HEK293 (cell line): ENCODE results near the gene KCNMA1.

Experiments used
- CTCF ChIA-PET: fragments of 350-600 bp; formaldehyde crosslinking; extraction: SDS; loops from one replicate; lab custom pipeline; 2021; ENCODE audit warnings: antibody characterized with exemption; lab: Yijun Ruan, JAX
- POLR2A ChIA-PET: fragments of 300-600 bp; formaldehyde crosslinking; extraction: SDS; loops from one replicate; lab custom pipeline; 2020; ENCODE audit warnings: antibody characterized with exemption, inconsistent platforms; lab: Yijun Ruan, JAX
- H3K27ac ChIP-seq: fragments of 200-500 bp; sonication (Bioruptor generic); 2 replicates; pipeline ENCODE4 v1.5.1; 2014; ENCODE audit warnings: low read depth, low read length, control low read depth, inconsistent platforms; ENCODE audit errors: extremely low read depth
- H3K36me3 ChIP-seq, 2 experiments: fragments of 200-500 bp in 1 of 2; sonication (Bioruptor generic) in 1 of 2; 1 replicate in 1 of 2; 2 replicates in 1 of 2; pipeline ENCODE4 v1.5.1; 2014 to 2017; ENCODE audit warnings: inconsistent platforms in 2 of 2, low read length in 2 of 2; ENCODE audit not compliant: control insufficient read depth in 2 of 2, insufficient read depth in 1 of 2
- H3K4me1 ChIP-seq: fragments of 200-500 bp; sonication (Bioruptor generic); 2 replicates; pipeline ENCODE4 v1.5.1; 2014; ENCODE audit warnings: mild to moderate bottlenecking, low read length, inconsistent platforms; ENCODE audit not compliant: control insufficient read depth, insufficient read depth
- H3K4me3 ChIP-seq: 2 replicates; pipeline ENCODE4 v1.5.1; 2011; ENCODE audit warnings: low read depth, mild to moderate bottlenecking, control low read depth, low read length, moderate library complexity
- H3K9me3 ChIP-seq: fragments of 200-500 bp; sonication (Bioruptor generic); 2 replicates; pipeline ENCODE4 v1.5.1; 2014; ENCODE audit warnings: low read depth, low read length, inconsistent platforms; ENCODE audit not compliant: control insufficient read depth, insufficient read depth
- AEBP2 ChIP-seq: fragments of 450-650 bp; formaldehyde crosslinking; IDR thresholded peaks from 2 replicates; pipeline ENCODE4 v1.5.1; 2016; ENCODE audit warnings: missing biosample characterization, missing genetic modification characterization, borderline replicate concordance
- GFI1B ChIP-seq: fragments of 450-650 bp; formaldehyde crosslinking; IDR thresholded peaks from 2 replicates; pipeline ENCODE4 v1.5.1; 2016; ENCODE audit warnings: missing biosample characterization, missing genetic modification characterization
- GLI4 ChIP-seq: fragments of 450-650 bp; formaldehyde crosslinking; IDR thresholded peaks from 2 replicates; pipeline ENCODE4 v1.5.1; 2016; ENCODE audit warnings: missing biosample characterization, missing genetic modification characterization
- OVOL3 ChIP-seq: fragments of 450-650 bp; formaldehyde crosslinking; IDR thresholded peaks from 2 replicates; pipeline ENCODE4 v1.5.1; 2016; ENCODE audit warnings: missing biosample characterization, missing genetic modification characterization
- ZBTB20 ChIP-seq: fragments of 450-650 bp; formaldehyde crosslinking; IDR thresholded peaks from 2 replicates; pipeline ENCODE4 v1.5.1; 2016; ENCODE audit warnings: missing biosample characterization, missing genetic modification characterization
- ZBTB26 ChIP-seq: fragments of 450-650 bp; formaldehyde crosslinking; optimal IDR thresholded peaks from 2 replicates; pipeline ENCODE3; 2016; ENCODE audit warnings: missing biosample characterization, mild to moderate bottlenecking, missing genetic modification characterization
- ZFP3 ChIP-seq: fragments of 450-650 bp; formaldehyde crosslinking; IDR thresholded peaks from 2 replicates; pipeline ENCODE4 v1.5.1; 2016; ENCODE audit warnings: low read depth, missing biosample characterization, missing genetic modification characterization
- ZNF2 ChIP-seq: fragments of 450-650 bp; formaldehyde crosslinking; IDR thresholded peaks from 2 replicates; pipeline ENCODE4 v1.5.1; 2016; ENCODE audit warnings: missing biosample characterization, missing genetic modification characterization
- ZNF501 ChIP-seq: fragments of 450-650 bp; formaldehyde crosslinking; IDR thresholded peaks from 2 replicates; pipeline ENCODE4 v1.5.1; 2016; ENCODE audit warnings: missing biosample characterization, missing genetic modification characterization
- ZNF660 ChIP-seq: fragments of 450-650 bp; IDR thresholded peaks from 2 replicates; pipeline ENCODE4 v1.5.1; 2018; ENCODE audit warnings: missing biosample characterization, mild to moderate bottlenecking, missing genetic modification characterization
- ZNF76 ChIP-seq: fragments of 450-650 bp; formaldehyde crosslinking; IDR thresholded peaks from 2 replicates; pipeline ENCODE4; 2016; ENCODE audit warnings: low read depth, missing biosample characterization, missing genetic modification characterization, borderline replicate concordance
- ZNF768 ChIP-seq: fragments of 450-650 bp; formaldehyde crosslinking; IDR thresholded peaks from 2 replicates; pipeline ENCODE4 v1.5.1; 2018; ENCODE audit warnings: missing biosample characterization, mild to moderate bottlenecking, missing genetic modification characterization
- ZNF791 ChIP-seq: fragments of 450-650 bp; formaldehyde crosslinking; IDR thresholded peaks from 2 replicates; pipeline ENCODE4 v1.5.1; 2016; ENCODE audit warnings: missing biosample characterization, missing genetic modification characterization
- TF ChIP-seq, protein P1 (sequence below): fragments of 450-650 bp; formaldehyde crosslinking; IDR thresholded peaks from 2 replicates; pipeline ENCODE4 v1.5.1; 2016; ENCODE audit warnings: missing biosample characterization, missing genetic modification characterization, borderline replicate concordance
- TF ChIP-seq, protein P2 (sequence below): fragments of 450-650 bp; formaldehyde crosslinking; IDR thresholded peaks from 2 replicates; pipeline ENCODE4 v1.5.1; 2016; ENCODE audit warnings: missing biosample characterization, missing genetic modification characterization
- TF ChIP-seq, protein P3 (sequence below): fragments of 450-650 bp; formaldehyde crosslinking; IDR thresholded peaks from 2 replicates; pipeline ENCODE4 v1.5.1; 2016; ENCODE audit warnings: missing biosample characterization, missing genetic modification characterization

KCNMA1 gene

GRCh38 chr10:77556990-77557601 is 80.5 kb downstream of the KCNMA1 start:
- CTCF ChIA-PET: no interaction called here
- no peak overlapping the region for H3K4me3 ChIP-seq
- POLR2A ChIA-PET: no interaction called here
- H3K27ac ChIP-seq: no peak overlapping the region
- no peaks in the 10 kb centered on the region for H3K36me3 ChIP-seq
- no peaks in the 10 kb centered on the region for H3K9me3 ChIP-seq
- TF ChIP-seq ZNF501 (tag by site-specific recombination): no peak
- TF ChIP-seq ZNF660 (tag by site-specific recombination): no peak
- no peak for TF ChIP-seq ZNF791 (tag by site-specific recombination)
- no peak for TF ChIP-seq ZBTB26 (tag by site-specific recombination)
- TF ChIP-seq, protein P1, sequence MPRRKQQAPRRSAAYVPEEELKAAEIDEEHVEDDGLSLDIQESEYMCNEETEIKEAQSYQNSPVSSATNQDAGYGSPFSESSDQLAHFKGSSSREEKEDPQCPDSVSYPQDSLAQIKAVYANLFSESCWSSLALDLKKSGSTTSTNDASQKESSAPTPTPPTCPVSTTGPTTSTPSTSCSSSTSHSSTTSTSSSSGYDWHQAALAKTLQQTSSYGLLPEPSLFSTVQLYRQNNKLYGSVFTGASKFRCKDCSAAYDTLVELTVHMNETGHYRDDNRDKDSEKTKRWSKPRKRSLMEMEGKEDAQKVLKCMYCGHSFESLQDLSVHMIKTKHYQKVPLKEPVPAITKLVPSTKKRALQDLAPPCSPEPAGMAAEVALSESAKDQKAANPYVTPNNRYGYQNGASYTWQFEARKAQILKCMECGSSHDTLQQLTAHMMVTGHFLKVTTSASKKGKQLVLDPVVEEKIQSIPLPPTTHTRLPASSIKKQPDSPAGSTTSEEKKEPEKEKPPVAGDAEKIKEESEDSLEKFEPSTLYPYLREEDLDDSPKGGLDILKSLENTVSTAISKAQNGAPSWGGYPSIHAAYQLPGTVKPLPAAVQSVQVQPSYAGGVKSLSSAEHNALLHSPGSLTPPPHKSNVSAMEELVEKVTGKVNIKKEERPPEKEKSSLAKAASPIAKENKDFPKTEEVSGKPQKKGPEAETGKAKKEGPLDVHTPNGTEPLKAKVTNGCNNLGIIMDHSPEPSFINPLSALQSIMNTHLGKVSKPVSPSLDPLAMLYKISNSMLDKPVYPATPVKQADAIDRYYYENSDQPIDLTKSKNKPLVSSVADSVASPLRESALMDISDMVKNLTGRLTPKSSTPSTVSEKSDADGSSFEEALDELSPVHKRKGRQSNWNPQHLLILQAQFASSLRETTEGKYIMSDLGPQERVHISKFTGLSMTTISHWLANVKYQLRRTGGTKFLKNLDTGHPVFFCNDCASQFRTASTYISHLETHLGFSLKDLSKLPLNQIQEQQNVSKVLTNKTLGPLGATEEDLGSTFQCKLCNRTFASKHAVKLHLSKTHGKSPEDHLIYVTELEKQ (tag by site-specific recombination): no peak
- TF ChIP-seq, all 188 proteins: peak for 0
- H3K4me1 ChIP-seq: no peaks in the 10 kb centered on the region

DNA sequence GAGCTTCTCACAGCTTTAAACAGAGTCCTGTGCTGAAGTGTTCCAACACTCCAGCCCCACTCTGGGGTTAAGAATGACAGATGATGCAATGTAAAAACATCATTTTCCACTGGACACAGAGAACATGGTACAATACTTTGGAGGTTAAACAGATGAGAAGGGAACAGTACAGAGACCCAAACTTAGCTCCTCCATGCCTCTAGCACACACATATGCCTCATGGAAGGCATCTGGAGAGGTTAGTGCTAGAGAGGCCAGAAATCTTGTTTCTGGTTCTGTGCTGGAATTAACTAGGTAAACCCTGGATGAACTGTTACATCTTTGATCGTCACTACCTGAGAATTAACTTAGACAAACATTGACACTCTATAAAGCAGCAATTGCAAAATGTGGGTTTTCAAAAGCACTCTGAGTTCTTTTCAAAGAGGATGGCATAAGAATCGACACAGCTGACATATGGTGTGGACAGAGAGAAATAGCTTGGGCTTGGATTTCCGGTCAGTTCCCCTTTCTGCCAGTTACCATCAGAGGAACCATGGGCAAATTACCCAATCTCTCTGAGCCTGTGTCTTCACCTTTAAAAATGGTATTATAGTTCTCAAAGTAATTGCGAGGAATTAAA is 81.9 kb downstream of the KCNMA1 start:
- H3K9me3 ChIP-seq: no peaks in the 10 kb centered on the region
- ChIA-PET CTCF (interaction anchor here (1.4 kb wide), 1 partner anchor 17 kb away, joined by 3 read pairs; no protein-coding TSS in a partner anchor), POLR2A (no interaction called here)
- no peaks in the 10 kb centered on the region for H3K4me1 ChIP-seq
- no peak overlapping the region for H3K27ac ChIP-seq
- H3K4me3 ChIP-seq: no peak overlapping the region
- no peaks in the 10 kb centered on the region for H3K36me3 ChIP-seq
- TF ChIP-seq, protein P2, sequence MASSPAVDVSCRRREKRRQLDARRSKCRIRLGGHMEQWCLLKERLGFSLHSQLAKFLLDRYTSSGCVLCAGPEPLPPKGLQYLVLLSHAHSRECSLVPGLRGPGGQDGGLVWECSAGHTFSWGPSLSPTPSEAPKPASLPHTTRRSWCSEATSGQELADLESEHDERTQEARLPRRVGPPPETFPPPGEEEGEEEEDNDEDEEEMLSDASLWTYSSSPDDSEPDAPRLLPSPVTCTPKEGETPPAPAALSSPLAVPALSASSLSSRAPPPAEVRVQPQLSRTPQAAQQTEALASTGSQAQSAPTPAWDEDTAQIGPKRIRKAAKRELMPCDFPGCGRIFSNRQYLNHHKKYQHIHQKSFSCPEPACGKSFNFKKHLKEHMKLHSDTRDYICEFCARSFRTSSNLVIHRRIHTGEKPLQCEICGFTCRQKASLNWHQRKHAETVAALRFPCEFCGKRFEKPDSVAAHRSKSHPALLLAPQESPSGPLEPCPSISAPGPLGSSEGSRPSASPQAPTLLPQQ (tag by site-specific recombination): 0 out of 2 replicates have a peak, but pooled peaks have one; percentile 26
- TF ChIP-seq GFI1B (tag by site-specific recombination) (no peak), ZBTB20 (tag by site-specific recombination) (peak; percentile 27; the same call in 1 of the 2 replicates), OVOL3 (no peak), AEBP2 (no peak), GLI4 (tag by site-specific recombination) (no peak), ZNF2 (tag by site-specific recombination) (no peak), ZNF76 (no peak), ZFP3 (tag by site-specific recombination) (no peak), ZNF768 (tag by site-specific recombination) (no peak)
- TF ChIP-seq, protein P3, sequence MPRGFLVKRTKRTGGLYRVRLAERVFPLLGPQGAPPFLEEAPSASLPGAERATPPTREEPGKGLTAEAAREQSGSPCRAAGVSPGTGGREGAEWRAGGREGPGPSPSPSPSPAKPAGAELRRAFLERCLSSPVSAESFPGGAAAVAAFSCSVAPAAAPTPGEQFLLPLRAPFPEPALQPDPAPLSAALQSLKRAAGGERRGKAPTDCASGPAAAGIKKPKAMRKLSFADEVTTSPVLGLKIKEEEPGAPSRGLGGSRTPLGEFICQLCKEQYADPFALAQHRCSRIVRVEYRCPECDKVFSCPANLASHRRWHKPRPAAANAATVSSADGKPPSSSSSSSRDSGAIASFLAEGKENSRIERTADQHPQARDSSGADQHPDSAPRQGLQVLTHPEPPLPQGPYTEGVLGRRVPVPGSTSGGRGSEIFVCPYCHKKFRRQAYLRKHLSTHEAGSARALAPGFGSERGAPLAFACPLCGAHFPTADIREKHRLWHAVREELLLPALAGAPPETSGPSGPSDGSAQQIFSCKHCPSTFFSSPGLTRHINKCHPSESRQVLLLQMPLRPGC (tag by site-specific recombination): no peak
